GM12878 (cell line): ENCODE data around the gene BCAR3. TPM values are rescaled to one million over a fixed set of nuclear protein-coding genes. Genes with fewer than 3 reads are reported as not detected.

Source experiments
- ATAC-seq: fragments of 200-7000 bp; cut with Tn5 transposase; 3 replicates; pipeline ENCODE4 v1.9.1; 2020; ENCODE audit warnings: mild to moderate bottlenecking, moderate library complexity
- BruUV-seq: library from RNA; stranded (reverse); fragments of 400-500 nt; replicated peaks from 2 replicates; lab custom pipeline; 2021; lab: Mats Ljungman, UMichigan
- CTCF ChIA-PET: fragments of 300-600 bp; sonication (Branson Sonifier 250); formaldehyde crosslinking; extraction: SDS; loops from one replicate; lab custom pipeline; 2021; ENCODE audit warnings: inconsistent platforms; lab: Yijun Ruan, JAX
- POLR2A ChIA-PET: fragments of 350-600 bp; formaldehyde crosslinking; extraction: SDS; loops from one replicate; lab custom pipeline; 2021; ENCODE audit warnings: inconsistent platforms; lab: Charles Lee
- RAD21 ChIA-PET: fragments of 300-600 bp; sonication (Branson Sonifier 250); formaldehyde crosslinking; loops from one replicate; lab custom pipeline; 2023; ENCODE audit warnings: antibody characterized with exemption; ENCODE audit not compliant: unreplicated experiment; lab: Charles Lee
- SMC1A ChIA-PET: fragments of 300-600 bp; sonication (Branson Sonifier 250); formaldehyde crosslinking; loops from one replicate; lab custom pipeline; 2023; ENCODE audit not compliant: unreplicated experiment, uncharacterized antibody; lab: Charles Lee
- DNase-seq: peaks from one replicate; pipeline ENCODE4 v3.0.0-alpha.2; 2011; ENCODE audit warnings: low read depth, low spot score
- FAIRE-seq: peaks from 3 replicates; lab custom pipeline; 2011; peaks lifted over from hg19 to GRCh38; lab: Jason Lieb, UNC
- H2AFZ ChIP-seq: 2 replicates; pipeline ENCODE4 v1.6.0; 2011; ENCODE audit warnings: low read depth, low read length, control low read depth; ENCODE audit not compliant: control insufficient read depth
- H3K27ac ChIP-seq: 2 replicates; pipeline ENCODE4 v1.5.1; 2011; ENCODE audit warnings: control low read depth; ENCODE audit not compliant: control insufficient read depth, insufficient read depth
- H3K27me3 ChIP-seq, 2 experiments: replicated peaks in 1 of 2; 2 replicates each; pipeline versions ENCODE4 v1.6.0 to v1.6.1; 2011; ENCODE audit warnings: low read length in 1 of 2; ENCODE audit not compliant: control insufficient read depth in 2 of 2, insufficient read depth in 2 of 2
- H3K36me3 ChIP-seq, 2 experiments: 2 replicates each; pipeline ENCODE4 v1.5.1; 2011; ENCODE audit warnings: low read length in 1 of 2; ENCODE audit not compliant: control insufficient read depth in 2 of 2, insufficient read depth in 2 of 2
- H3K4me1 ChIP-seq: 2 replicates; pipeline ENCODE4 v1.6.1; 2011; ENCODE audit warnings: mild to moderate bottlenecking, low read length, moderate library complexity, mixed read lengths; ENCODE audit not compliant: control insufficient read depth, insufficient read depth
- H3K4me2 ChIP-seq: 2 replicates; pipeline ENCODE4 v1.6.0; 2011; ENCODE audit warnings: control low read depth; ENCODE audit not compliant: control insufficient read depth, insufficient read depth
- H3K4me3 ChIP-seq: fragments of 200-600 bp; sonication (generic); 2 replicates; pipeline ENCODE4 v1.5.1; 2016
- H3K79me2 ChIP-seq: 2 replicates; pipeline ENCODE4 v1.6.0; 2011; ENCODE audit warnings: low read length; ENCODE audit not compliant: control insufficient read depth, insufficient read depth
- H3K9ac ChIP-seq: 2 replicates; pipeline ENCODE4 v1.8.0; 2011; ENCODE audit warnings: low read length, control low read depth, mixed read lengths; ENCODE audit not compliant: control insufficient read depth, insufficient read depth
- H3K9me3 ChIP-seq: replicated peaks from 3 replicates; pipeline ENCODE4 v1.5.1; 2011; ENCODE audit warnings: mild to moderate bottlenecking, low read length; ENCODE audit not compliant: control insufficient read depth, insufficient read depth
- H4K20me1 ChIP-seq: 2 replicates; pipeline ENCODE4 v1.6.0; 2011; ENCODE audit not compliant: control insufficient read depth, insufficient read depth
- BACH1 ChIP-seq: fragments of 450-650 bp; IDR thresholded peaks from 2 replicates; pipeline ENCODE4 v1.6.1; 2017; ENCODE audit warnings: mild to moderate bottlenecking, borderline replicate concordance
- BMI1 ChIP-seq: fragments of 450-650 bp; IDR thresholded peaks from 2 replicates; pipeline ENCODE4 v1.6.1; 2016; ENCODE audit warnings: mild to moderate bottlenecking, moderate library complexity, borderline replicate concordance
- CBX3 ChIP-seq: fragments of 200-600 bp; sonication (generic); IDR thresholded peaks from 2 replicates; pipeline ENCODE4 v1.6.1; 2016; ENCODE audit warnings: low read depth, borderline replicate concordance
- KDM1A ChIP-seq: fragments of 200-600 bp; sonication (generic); IDR thresholded peaks from 2 replicates; pipeline ENCODE4 v1.6.1; 2016; ENCODE audit warnings: borderline replicate concordance
- MTA3 ChIP-seq: IDR thresholded peaks from 2 replicates; pipeline ENCODE4 v1.6.1; 2012; ENCODE audit warnings: low read length, inconsistent platforms, borderline replicate concordance
- NFYB ChIP-seq: IDR thresholded peaks from 2 replicates; pipeline ENCODE4 v1.6.1; 2011; ENCODE audit warnings: low read depth, mild to moderate bottlenecking, low read length, improper control_type of control experiment, moderate library complexity; ENCODE audit not compliant: insufficient read depth
- NRF1 ChIP-seq: conservative IDR thresholded peaks from 2 replicates; pipeline ENCODE4 v1.6.1; 2011; ENCODE audit warnings: mild to moderate bottlenecking, low read depth, low read length, improper control_type of control experiment
- TCF3 ChIP-seq: IDR thresholded peaks from 2 replicates; pipeline ENCODE4 v1.6.1; 2012; ENCODE audit warnings: low read depth, mild to moderate bottlenecking, low read length, borderline replicate concordance; ENCODE audit not compliant: insufficient read depth
- ZSCAN29 ChIP-seq: fragments of 450-650 bp; IDR thresholded peaks from 2 replicates; pipeline ENCODE4 v1.6.1; 2017; ENCODE audit warnings: mild to moderate bottlenecking, moderate library complexity
- WGBS: methylation state at CpG from one replicate; pipeline ENCODE4 v1.1.6; 2016; ENCODE audit warnings: low lambda C conversion rate; ENCODE audit not compliant: insufficient replicate concordance, insufficient coverage; ENCODE audit errors: missing lambda C conversion rate; 5-methylcytosine and 5-hydroxymethylcytosine counted together
- in situ Hi-C: fragments of 300-500 bp; cut with MboI; formaldehyde crosslinking; loops from 9 replicates; pipeline ENCODE4 v1.14.3; 2018; ENCODE audit warnings: mixed read lengths
- intact Hi-C: fragments of 100-400 bp; cut with micrococcal nuclease; formaldehyde crosslinking; loops from one replicate; pipeline ENCODE4 v1.14.2; 2022; ENCODE audit not compliant: unreplicated experiment
- polyA plus RNA-seq, 11 experiments: library from polyadenylated mRNA; depleted of rRNA in 4 of 11; unstranded in 6 of 11; stranded (reverse) in 5 of 11; fragments of >200 nt; fragmentation: Nextera tagmentation in 4 of 11; fragmentation: Illumina TruSeq in 1 of 11; extraction: Ambion mirVana in 4 of 11; extraction: Trizol in 1 of 11; gene quantifications; 1 replicate in 1 of 11; 2 replicates in 10 of 11; pipeline versions ENCODE4 v1.2.1 to v1.2.3, GENCODE V29; 2011 to 2016; ENCODE audit warnings: inconsistent platforms in 2 of 11, missing spikeins in 2 of 11, low read depth in 1 of 11
- total RNA-seq, 4 experiments: library from RNA; depleted of rRNA in 3 of 4; stranded (reverse); fragments of >200 nt in 3 of 4; fragmentation: Illumina TruSeq in 1 of 4; extraction: Trizol in 1 of 4; gene quantifications; 2 replicates each; pipeline versions ENCODE4 v1.2.1 to v1.2.3, GENCODE V29; 2013 to 2021

The BCAR3 gene
- total and polyA plus RNA-seq, 10 of the 15 experiments (the other 5 are each of a cell fraction or from before 2014, with no cell fraction given): 1.3 to 6.6 (median 1.8) TPM

DNA sequence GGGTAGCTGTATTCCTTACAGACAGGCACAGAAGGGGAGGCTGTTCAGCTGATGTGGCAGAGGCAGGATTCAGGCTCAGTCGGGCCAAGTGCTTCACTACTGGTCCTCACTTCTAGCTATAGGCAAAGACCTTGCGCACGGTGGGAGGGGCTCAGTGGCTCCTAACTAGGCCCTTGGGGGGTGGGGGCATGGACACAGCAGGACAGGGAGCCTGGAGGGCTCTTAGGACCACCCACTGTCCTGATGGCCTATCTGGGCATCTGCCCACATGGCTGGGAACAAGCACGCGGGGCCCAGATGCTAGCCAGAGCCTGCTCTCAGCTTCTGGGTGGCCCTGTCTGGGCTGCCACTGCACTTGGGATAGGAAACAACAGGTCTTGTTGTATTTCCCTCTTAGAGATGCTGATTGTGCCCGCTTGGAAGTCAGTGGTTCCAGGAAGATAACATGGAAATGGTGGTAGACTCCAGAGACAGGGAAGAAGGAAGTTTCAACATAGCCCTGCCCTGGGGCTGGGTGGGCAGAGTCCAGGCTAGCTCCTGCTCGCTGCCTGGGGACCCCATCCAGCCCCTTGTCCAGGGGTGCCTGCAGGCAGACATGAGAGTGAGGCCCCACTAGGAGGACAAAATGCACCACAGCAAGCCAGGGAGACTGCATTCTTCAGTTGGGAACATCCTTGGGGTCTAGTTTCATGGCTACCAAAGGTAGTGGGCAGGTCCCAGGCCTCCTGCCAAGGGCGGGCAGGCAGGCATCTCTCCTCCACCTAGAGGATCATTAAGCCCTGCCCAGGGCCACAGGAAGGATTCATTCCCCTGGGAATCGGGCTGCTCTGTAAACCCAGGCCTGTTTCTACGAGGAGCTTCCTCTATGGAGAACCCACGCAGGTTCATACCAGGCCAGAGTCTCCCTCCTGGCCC lies 102.5 kb downstream of the BCAR3 start:
- no peak overlapping the region for H3K4me3 ChIP-seq
- no peak for ATAC-seq
- no peak overlapping the region for H3K9ac ChIP-seq
- H4K20me1 ChIP-seq: no peaks in the 10 kb centered on the region
- H2AFZ ChIP-seq: no peak overlapping the region
- CTCF ChIA-PET: no interaction called here
- no peaks in the 10 kb centered on the region for H3K9me3 ChIP-seq
- 72% methylated on average over 11 of the region's 11 CpGs for WGBS
- no peak overlapping the region for H3K4me2 ChIP-seq
- no peaks in the 10 kb centered on the region; a peak in 1 of 4 replicates for H3K36me3 ChIP-seq
- FAIRE-seq: no peak
- H3K4me1 ChIP-seq: no peaks in the 10 kb centered on the region
- TF ChIP-seq KDM1A (no peak), BACH1 (no peak)
- no peaks in the 10 kb centered on the region for H3K27me3 ChIP-seq
- DNase-seq: no peak
- intact Hi-C loops: no loop called here
- RAD21 ChIA-PET: no interaction called here
- H3K79me2 ChIP-seq: no peaks in the 10 kb centered on the region
- SMC1A ChIA-PET: no interaction called here
- POLR2A ChIA-PET: interaction anchor here (1.2 kb wide), 1 partner anchor 13 kb away, joined by 3 read pairs; no protein-coding TSS in a partner anchor
- BruUV-seq: no TSS peak
- in situ Hi-C loops: no loop called here
- H3K27ac ChIP-seq: no peak overlapping the region

DNA sequence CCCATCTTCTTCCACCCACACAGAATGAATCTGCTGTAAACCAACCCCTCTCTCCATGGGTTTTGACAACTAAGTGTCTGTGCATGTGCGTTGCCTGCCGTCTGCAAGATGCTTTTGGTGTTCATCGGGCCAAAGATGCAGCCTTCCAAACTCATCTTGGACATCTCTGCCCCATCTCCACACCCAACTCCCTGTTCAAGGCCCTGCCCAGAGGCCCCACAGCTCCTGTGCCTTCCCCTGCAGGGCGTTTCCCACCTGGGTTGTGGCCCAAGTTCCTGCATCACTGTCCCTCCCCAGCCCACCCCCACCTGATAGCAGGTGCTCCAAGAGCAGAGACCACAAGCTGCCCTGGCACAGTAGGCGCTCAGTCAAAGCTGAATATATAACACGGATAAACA lies 103.2 kb downstream of the BCAR3 start:
- Histone ChIP-seq H3K9ac (no peak overlapping the region), H3K4me3 (no peak overlapping the region), H2AFZ (no peak overlapping the region), H3K79me2 (no peaks in the 10 kb centered on the region), H3K27ac (no peak overlapping the region), H3K27me3 (no peaks in the 10 kb centered on the region), H3K4me1 (no peaks in the 10 kb centered on the region), H3K9me3 (no peaks in the 10 kb centered on the region), H4K20me1 (no peaks in the 10 kb centered on the region), H3K4me2 (no peak overlapping the region), H3K36me3 (no peaks in the 10 kb centered on the region; a peak in 1 of 4 replicates)
- intact Hi-C loops (no loop called here), in situ Hi-C loops (no loop called here)
- no peak for TF ChIP-seq NFYB
- no peak for TF ChIP-seq BMI1
- no peak for TF ChIP-seq NRF1
- TF ChIP-seq MTA3: no peak
- TF ChIP-seq CBX3: no peak
- no peak for TF ChIP-seq ZSCAN29
- TF ChIP-seq TCF3: no peak
- FAIRE-seq (no peak), ATAC-seq (no peak), DNase-seq (no peak)
- ChIA-PET RAD21 (no interaction called here), CTCF (no interaction called here), POLR2A (interaction anchor here (1.2 kb wide), 1 partner anchor 14 kb away, joined by 3 read pairs; no protein-coding TSS in a partner anchor), SMC1A (no interaction called here)
- WGBS: 83% methylated on average over 6 of the region's 6 CpGs
- BruUV-seq: no TSS peak
